Body of pancreas (tissue), 4 donors: Measurements from ENCODE around the gene POSTN.
"Not testable (repeated sequence)": the region's sequence is repeated elsewhere in the genome, so short reads cannot be mapped to it uniquely, and the experiment has no call there.

Source experiments
- POLR2A ChIP-seq, 3 donors: fragments of 450-650 bp; IDR thresholded peaks; one replicate each; pipeline ENCODE4 v1.6.1; 2016; ENCODE audit warnings: antibody characterized with exemption in 3 of 3, mild to moderate bottlenecking in 2 of 3
- TF ChIP-seq, protein P1 (sequence below), 7 experiments: fragments of 450-650 bp in 4 of 7; fragments of 200-600 bp in 3 of 7; sonication (generic) in 3 of 7; IDR thresholded peaks; one replicate each; pipeline ENCODE4 v1.5.1; 2016 to 2019; ENCODE audit warnings: antibody characterized with exemption in 7 of 7

DNA sequence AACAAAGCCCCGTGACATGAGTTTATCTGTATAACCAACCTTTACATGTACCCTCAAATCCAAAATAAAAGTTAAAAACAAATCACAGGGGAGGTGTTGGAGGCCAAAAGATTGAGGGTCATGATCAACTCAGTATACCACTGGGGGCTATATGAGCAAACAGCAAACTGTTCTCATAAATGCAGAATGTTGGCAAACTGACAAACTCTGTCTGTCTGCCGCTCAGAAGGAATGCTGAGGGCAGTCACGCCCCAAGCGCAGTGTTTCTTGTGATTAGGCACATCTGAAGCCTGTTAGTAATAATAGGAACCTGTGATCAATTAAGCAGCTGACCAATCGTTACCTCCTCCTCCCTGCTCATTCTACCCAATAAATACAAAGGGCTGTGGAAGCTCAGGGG, 39.8 kb downstream of the POSTN start:
- TF ChIP-seq, protein P1, sequence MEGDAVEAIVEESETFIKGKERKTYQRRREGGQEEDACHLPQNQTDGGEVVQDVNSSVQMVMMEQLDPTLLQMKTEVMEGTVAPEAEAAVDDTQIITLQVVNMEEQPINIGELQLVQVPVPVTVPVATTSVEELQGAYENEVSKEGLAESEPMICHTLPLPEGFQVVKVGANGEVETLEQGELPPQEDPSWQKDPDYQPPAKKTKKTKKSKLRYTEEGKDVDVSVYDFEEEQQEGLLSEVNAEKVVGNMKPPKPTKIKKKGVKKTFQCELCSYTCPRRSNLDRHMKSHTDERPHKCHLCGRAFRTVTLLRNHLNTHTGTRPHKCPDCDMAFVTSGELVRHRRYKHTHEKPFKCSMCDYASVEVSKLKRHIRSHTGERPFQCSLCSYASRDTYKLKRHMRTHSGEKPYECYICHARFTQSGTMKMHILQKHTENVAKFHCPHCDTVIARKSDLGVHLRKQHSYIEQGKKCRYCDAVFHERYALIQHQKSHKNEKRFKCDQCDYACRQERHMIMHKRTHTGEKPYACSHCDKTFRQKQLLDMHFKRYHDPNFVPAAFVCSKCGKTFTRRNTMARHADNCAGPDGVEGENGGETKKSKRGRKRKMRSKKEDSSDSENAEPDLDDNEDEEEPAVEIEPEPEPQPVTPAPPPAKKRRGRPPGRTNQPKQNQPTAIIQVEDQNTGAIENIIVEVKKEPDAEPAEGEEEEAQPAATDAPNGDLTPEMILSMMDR (IDR thresholded peaks at IDR 0.05): not testable (repeated sequence)
- not testable (repeated sequence) for TF ChIP-seq POLR2A (IDR thresholded peaks at IDR 0.05)
